Measurements from ENCODE around the gene TNFRSF13B. TPM values are rescaled to one million over a fixed set of nuclear protein-coding genes. Genes with fewer than 3 reads are reported as not detected.
"Not testable (repeated sequence)": the region's sequence is repeated elsewhere in the genome, so short reads cannot be mapped to it uniquely, and the experiment has no call there.

TNFRSF13B gene
- polyA plus RNA-seq, 3 donors: not detected

DNA sequence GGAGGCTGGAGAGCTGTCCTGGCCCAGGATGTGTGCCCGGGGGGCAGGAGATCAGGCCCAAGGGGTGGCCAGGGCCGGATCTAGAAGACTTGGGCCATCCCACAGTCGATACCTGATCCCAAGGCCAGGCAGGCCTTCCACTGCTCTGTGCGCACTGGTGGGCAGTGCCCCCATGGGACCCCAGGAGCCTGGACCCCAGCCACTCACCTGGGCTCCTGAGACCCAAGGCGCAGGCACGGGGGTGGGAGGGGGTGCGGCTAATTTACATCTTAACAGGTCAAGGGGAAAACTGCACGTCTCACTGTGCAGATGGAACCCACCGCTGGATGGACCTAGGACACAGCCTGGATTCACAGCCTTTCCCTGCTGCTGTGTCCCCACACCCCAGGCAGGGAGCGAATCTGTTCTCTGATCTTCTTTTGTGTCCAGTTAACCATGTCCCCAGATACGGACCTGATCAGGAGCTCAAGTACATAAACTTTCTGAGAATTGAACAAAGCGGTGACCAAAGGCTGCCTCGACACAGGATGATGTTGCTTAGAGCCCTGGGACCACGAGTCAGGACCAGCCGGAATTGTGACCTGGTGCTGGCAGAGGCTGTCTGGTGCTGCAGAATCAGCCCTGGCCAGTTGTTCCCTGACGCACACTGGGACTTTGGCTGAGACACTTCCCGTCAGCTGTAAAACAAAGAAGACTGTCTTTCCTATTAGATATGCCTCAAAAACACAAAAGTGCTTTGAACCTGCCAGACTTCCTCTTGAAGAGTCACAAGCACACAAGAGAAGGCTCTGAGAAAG lies 60.6 kb downstream of the TNFRSF13B start:
- DNase-seq: no peak

DNA sequence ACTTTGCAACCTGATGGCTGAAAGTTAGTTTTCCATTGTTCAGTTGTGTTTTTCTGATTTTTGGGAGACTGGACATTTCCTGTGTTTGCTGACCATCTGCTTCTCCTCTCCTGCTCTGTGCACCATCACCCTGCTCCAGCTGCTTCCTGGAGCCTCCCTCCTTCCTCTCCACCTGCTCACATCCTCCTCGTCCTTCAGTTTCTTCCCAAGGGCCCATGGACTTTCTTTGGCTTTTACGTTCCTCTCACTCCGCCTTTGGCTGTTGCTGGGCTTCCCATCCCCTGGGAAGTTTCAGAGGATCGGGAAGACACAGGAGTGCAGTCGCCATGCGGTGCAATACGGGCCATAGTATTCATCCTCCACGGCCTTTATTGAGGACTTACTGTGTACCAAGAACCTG lies 61.6 kb downstream of the TNFRSF13B start:
- no peak for DNase-seq

DNA sequence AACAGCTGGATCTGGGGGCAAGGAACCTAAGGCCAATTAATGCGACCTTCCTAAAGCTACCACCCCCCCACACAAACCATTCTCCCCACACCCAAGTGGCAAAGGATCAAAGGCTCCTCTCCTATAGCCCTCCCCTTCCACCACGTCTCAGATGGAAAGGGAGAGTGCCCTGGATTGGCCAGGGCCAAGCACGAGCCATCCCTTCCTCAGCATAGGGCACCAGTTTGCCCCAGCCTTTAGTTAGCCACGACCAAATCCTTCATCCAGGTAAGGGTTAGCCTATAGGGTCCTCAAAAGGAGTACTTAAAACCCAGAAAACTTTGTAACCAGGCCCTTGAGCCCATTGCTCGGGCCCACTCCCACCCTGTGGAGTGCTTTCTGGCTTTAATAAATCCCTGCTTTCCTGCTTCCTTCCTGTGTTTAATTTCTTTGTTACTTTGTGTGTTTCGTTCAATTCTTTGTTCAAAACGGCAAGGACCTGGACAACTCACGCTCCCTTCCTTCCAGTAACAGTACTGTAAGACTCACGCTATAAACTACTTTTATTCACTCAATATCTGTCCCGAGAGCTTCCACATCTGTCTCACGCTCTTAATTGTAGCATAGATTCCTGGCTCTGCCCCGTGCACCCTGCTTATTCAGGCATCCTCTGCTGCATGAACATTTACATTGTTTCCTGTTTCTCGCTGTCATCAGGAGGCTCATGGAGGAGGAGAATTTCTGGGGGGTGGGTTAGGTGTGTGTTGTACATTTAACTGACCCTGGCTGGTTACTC lies 62.3 kb downstream of the TNFRSF13B start:
- no peak for DNase-seq

DNA sequence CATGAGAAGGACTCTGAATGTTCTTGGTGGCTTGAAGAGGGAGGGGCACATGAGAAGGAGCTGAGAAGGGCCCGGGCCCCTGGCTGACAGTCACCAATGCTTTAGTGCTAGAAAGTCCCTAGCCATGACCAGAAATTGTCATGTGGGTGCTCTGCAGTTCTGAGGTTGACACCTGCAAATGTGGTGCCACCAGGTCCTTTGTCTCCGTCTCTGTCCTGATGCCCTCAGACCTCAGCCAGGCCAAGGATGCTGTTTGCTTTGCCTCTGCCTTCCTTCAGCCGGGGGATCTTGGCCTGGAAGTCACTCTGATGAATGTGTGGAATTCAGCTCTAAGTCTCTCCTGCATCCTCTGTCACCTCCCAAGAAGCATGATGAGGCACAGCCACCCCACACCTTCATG lies 63.6 kb downstream of the TNFRSF13B start:
- no peak for DNase-seq

DNA sequence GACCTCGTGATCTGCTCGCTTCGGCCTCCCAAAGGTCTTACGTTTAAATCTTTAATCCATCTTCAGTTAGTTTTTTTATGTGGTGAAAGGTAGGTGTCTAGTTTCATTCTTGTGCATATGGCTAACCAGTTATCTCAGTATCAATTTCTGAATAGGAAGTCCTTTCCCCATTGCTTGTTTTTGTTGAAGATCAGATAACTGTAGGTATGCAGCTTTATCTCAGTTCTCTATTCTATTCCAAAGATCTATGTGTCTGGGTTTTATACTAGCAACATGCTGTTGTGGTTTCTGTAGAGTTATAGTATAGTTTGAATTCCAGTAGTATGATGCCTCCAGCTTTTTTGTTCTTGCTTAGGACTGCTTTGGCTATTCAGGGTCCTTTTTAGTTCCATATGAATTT lies 65.2 kb downstream of the TNFRSF13B start:
- no peak for DNase-seq

DNA sequence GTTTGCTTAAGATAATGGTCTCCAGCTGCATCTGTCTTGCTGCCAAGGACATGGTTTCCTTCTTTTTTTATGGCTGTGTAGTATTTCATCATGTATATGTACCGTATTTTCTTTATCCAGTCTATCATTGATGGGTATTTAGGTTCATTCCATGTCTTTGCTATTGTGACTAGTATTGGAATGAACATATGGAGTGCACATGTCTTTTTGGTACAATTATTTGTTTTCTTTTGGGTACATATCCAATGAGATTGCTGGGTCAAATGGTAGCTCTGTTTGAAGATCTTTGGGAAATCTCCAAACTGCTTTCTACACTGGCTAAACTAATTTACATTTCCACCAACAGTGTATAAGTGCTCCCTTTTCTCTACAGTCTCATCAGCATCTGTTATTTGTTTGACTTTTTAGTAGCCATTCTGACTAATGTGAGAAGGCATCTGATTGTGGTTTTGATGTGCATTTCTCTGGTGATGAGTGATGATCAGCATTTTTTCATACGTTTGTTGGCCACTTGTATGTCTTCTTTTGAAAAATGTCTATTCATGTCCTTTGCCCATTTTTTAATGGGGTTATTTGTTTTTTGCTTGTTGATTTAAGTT lies 66.2 kb downstream of the TNFRSF13B start:
- DNase-seq: no peak

DNA sequence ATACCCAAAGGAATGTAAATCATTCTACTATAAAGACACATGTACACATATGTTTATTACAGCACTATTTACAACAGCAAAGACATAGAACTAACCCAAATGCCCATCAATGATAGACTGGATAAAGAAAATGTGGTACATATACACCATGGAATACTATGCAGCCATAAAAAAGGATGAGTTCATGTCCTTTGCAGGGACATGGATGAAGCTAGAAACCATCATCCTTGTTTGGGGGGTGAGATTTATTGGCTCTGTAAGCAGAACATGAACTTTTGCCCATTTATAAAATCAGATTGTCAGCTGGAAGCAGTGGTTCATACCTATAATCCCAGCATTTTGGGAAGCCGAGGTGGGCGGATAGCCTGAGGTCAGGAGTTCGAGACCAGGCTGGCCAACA lies 68.8 kb downstream of the TNFRSF13B start:
- DNase-seq: not testable (repeated sequence)

DNA sequence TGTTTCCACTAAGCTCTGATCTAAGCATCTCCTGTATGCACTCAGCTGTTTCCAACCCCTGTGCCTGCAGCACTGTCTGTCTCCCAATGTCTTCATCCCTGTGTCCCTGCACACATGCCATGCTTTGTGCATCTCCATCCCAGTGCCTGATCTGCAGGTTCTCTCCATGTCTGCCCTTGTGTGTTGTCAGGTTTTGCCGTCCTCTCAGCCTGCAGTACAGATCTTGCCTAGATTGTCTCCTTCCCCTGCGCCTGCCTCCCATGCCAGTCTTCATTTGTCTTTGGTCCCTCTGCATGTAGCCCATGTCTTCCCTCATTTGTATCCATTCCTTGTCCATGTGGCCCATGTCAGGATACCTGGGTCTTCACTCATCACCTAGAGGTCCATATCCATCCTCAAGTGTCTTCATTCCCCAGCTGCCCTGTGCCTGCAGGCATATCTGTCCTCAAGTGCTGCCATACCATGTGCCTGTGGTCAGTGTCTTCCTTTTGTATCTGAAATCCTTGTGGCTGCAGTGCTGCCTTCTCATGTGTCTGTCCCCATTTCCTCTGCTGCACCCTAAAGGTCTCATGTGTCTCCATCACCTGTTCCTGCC lies 71.5 kb downstream of the TNFRSF13B start:
- DNase-seq: no peak

DNA sequence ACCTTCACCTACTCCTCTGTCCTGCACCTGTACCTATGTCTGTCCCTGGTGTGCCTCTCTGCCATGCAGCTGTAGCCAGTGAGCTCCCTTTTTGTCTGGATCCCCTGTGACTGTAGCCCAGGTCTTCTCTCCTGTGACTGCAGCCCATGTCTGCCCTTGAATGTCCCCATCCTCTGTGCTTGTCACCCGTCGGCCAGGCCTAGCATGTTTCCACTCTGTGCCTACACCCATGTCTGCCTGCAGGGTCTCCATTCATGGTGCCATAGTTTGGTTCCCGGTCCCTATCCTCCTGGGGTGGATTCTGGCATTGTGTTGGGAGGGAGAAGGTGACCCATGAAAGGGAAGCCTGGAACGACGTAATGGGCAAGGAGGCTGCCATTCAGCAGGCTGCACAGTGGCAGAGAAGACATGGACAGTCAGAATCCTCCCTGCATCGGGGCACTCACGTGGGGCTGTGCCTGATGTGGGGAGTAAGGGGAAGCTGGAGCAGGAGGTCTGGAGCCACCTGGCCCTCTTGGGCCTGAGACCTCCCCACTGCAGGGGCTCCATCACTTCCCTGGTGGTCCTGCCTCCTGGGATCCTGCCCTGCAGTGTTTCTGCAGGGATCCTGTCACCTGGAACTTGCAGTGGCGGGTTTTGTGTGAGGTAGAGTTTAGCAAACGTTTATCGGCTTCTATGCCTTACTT lies 74.6 kb downstream of the TNFRSF13B start:
- not testable (repeated sequence) for DNase-seq

DNA sequence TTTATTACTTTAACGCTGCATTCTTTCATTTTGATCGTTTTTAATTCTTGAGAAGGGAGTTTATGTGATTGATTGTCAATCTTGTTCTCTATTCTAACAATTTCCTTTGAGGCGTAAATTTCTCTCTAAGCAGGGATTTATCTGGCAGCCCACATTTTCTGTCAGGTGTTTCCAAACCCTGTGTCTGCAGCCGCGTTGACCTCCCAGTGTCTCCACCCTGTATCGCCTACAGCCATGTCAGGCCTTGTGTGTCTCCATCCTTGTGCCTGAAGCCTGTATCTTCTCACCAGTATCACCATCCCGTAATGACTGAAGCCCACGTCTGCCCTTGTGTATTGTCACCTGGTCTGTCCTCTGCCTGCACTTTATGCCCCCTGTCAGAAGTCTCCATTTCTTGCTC lies 75.7 kb downstream of the TNFRSF13B start:
- not testable (repeated sequence) for DNase-seq

DNA sequence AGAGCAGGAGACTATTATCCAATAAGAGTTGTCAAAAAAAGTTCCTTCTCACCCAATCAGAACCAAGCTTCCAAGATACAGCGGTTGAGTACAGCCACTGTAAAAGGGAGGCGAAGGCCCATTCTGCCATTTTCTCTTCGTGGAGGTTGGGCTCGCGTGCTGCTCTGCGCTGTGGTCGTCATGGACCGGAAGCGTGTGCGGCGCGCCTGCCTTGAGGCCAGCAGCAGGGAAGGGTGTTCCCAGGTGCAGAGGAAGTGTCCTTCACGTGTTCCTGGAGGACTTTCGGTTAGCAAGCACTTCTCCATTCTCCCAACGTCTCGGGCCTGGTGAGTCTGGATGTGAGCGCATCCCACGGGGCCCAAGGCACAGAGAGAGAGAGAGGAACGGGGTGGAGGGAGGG lies 78.4 kb downstream of the TNFRSF13B start:
- DNase-seq: not testable (repeated sequence)

DNA sequence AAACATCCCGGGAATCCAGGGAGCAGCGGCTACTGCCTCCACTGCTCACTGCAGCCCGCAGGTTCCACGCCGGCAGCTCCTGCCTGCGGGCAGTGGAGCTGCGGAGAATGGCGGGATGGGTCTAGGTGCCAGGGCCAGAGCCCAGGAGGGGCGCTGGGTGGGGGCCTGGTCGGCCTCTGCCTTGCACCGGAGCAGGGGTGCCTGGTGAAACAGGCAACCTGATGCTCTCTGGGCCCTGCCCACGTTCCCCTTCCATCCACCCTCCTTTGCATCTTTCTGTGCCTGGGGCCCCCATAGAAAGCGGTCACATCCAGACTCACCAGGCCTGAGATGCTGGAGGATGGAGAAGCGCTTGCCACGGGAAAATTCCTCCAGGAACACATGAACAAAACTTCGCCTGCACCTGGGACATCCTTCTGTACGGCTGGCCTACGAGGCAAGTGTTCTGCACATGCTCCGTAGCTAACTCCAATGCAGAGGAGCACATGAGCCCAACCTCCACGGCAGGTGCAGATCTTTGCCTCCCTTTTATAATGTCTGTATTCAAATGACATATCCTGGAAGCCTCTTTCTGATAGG lies 79.0 kb downstream of the TNFRSF13B start:
- not testable (repeated sequence) for DNase-seq

DNA sequence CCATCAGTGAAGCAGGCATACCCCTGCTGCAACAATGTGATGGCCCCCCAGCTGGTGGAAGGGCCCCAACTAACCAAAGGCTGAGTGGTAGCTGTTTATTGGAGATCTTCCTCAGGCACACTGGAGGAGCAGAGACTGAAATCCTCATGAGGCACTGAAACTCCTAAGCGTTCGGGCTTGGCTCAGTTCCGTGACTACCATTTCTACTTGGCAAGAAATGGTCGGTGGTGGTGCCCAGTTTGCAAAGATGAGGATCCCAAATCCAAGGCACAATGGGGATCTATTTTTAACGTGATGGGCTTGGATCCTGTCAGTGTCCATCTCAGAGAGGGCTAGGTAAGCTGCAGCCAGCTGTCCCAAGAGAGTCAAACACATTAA lies 82.8 kb downstream of the TNFRSF13B start:
- no peak for DNase-seq

Other genes with a start within 250 kb of the TNFRSF13B start
- gene MPRIP, start 70.3 kb upstream of the TNFRSF13B start, polyA plus RNA-seq (ENCODE audit: insufficient read length in 3 of 3): 100 to 1,000 TPM; 164 to 176 (median 171) TPM
- 1 to 10 TPM; 2.9 to 4.7 (median 4.6) TPM for gene PLD6, start 234.2 kb upstream of the TNFRSF13B start, polyA plus RNA-seq (ENCODE audit: insufficient read length in 3 of 3)